ENCODE measurements around the gene SCNN1A.

- TF ChIP-seq, protein P1, sequence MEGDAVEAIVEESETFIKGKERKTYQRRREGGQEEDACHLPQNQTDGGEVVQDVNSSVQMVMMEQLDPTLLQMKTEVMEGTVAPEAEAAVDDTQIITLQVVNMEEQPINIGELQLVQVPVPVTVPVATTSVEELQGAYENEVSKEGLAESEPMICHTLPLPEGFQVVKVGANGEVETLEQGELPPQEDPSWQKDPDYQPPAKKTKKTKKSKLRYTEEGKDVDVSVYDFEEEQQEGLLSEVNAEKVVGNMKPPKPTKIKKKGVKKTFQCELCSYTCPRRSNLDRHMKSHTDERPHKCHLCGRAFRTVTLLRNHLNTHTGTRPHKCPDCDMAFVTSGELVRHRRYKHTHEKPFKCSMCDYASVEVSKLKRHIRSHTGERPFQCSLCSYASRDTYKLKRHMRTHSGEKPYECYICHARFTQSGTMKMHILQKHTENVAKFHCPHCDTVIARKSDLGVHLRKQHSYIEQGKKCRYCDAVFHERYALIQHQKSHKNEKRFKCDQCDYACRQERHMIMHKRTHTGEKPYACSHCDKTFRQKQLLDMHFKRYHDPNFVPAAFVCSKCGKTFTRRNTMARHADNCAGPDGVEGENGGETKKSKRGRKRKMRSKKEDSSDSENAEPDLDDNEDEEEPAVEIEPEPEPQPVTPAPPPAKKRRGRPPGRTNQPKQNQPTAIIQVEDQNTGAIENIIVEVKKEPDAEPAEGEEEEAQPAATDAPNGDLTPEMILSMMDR (IDR thresholded peaks at IDR 0.05), result no peak
- no peak for TF ChIP-seq POLR2A (IDR thresholded peaks at IDR 0.05)
Observed at GRCh38 chr12:6330999-6331714, 44.2 kb downstream of the SCNN1A start.
